Measurements from ENCODE around the gene HJURP. TPM values are rescaled to one million over a fixed set of nuclear protein-coding genes. Genes with fewer than 3 reads are reported as not detected.

The HJURP gene
- total RNA-seq, 1 donor from 2014 or later = 42.1 TPM

GRCh38 chr2:233849607-233850271 is 4.6 kb downstream of the HJURP start:
- no peaks in the 10 kb centered on the region for H3K9me3 Mint-ChIP-seq
- H3K27me3 Mint-ChIP-seq = no peaks in the 10 kb centered on the region
- DNase-seq (ENCODE audit: extremely low spot score, unreplicated experiment) = peak; percentile 64
- peaks cover 18% of the 10 kb centered on the region for H3K4me1 Mint-ChIP-seq (ENCODE audit: unreplicated experiment)
- H3K36me3 Mint-ChIP-seq = peaks cover 18% of the 10 kb centered on the region
- no peak overlapping the region for H3K4me3 Mint-ChIP-seq
- TF ChIP-seq CTCF (conservative IDR thresholded peaks at IDR 0.05) = no peak
- no peak overlapping the region for H3K27ac Mint-ChIP-seq

DNA sequence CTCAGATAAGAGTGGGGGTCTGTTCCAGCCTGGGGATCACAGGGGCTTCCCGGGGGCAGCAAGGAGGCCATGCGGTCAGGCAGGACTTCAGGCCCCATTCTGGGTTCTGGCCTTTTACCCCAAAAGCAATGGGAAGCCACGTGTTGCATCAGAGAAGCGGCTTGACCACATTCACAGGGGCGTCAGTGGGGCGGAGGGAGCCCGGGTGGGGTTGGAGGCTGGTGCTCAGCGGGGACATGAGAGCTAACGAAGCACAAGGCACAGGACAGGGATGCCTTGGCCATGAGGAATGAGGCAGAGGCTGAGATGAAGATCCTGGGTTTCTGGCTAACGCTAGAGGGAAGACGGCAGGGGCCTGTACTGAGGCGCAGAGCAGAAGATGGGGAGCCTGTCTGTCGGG is 6.1 kb downstream of the HJURP start:
- TF ChIP-seq CTCF (conservative IDR thresholded peaks at IDR 0.05) = no peak
- H3K4me3 Mint-ChIP-seq = no peak overlapping the region
- H3K27ac Mint-ChIP-seq = no peak overlapping the region
- H3K9me3 Mint-ChIP-seq = no peaks in the 10 kb centered on the region
- no peaks in the 10 kb centered on the region for H3K27me3 Mint-ChIP-seq
- H3K4me1 Mint-ChIP-seq (ENCODE audit: unreplicated experiment) = peaks cover 11% of the 10 kb centered on the region
- peaks cover 23% of the 10 kb centered on the region for H3K36me3 Mint-ChIP-seq
- no peak for DNase-seq (ENCODE audit: extremely low spot score, unreplicated experiment)

DNA sequence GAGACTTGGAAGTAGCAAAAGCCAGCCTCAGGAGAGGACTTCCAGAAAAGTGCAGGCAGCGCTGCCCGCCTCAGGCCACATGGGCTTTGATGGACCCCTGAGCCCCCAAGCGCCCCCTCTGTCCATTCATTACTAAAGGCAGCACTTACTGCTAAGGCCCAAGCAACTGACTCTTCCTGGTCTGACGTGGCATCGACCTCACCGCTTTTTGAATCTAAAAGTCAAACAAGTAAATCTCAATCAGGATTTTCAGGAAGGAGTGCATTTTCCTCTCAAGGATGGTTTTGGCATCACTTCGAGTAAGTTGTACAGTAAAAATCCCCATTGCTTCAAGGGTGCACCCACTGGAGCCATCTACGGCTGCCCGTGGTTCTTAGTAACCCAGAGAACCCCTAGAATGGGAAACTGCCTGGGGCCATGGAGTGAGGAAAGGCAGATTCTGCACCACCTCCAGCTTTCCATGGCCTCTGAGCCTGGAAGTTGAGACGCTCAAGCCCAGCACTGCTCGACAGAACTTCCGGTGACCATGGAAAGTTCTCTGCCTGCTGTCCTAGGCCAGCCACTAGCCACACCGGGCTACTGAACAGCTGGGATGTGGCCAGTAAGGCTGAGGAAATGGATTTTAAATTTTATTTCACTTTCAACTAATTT is 7.0 kb downstream of the HJURP start:
- no peak for TF ChIP-seq CTCF (conservative IDR thresholded peaks at IDR 0.05)
- DNase-seq (ENCODE audit: extremely low spot score, unreplicated experiment) = peak; percentile 50
- no peaks in the 10 kb centered on the region for H3K27me3 Mint-ChIP-seq
- H3K36me3 Mint-ChIP-seq = peaks cover 24% of the 10 kb centered on the region
- no peak overlapping the region for H3K27ac Mint-ChIP-seq
- H3K4me3 Mint-ChIP-seq = no peak overlapping the region
- peaks cover 2% of the 10 kb centered on the region for H3K4me1 Mint-ChIP-seq (ENCODE audit: unreplicated experiment)
- H3K9me3 Mint-ChIP-seq = no peaks in the 10 kb centered on the region

DNA sequence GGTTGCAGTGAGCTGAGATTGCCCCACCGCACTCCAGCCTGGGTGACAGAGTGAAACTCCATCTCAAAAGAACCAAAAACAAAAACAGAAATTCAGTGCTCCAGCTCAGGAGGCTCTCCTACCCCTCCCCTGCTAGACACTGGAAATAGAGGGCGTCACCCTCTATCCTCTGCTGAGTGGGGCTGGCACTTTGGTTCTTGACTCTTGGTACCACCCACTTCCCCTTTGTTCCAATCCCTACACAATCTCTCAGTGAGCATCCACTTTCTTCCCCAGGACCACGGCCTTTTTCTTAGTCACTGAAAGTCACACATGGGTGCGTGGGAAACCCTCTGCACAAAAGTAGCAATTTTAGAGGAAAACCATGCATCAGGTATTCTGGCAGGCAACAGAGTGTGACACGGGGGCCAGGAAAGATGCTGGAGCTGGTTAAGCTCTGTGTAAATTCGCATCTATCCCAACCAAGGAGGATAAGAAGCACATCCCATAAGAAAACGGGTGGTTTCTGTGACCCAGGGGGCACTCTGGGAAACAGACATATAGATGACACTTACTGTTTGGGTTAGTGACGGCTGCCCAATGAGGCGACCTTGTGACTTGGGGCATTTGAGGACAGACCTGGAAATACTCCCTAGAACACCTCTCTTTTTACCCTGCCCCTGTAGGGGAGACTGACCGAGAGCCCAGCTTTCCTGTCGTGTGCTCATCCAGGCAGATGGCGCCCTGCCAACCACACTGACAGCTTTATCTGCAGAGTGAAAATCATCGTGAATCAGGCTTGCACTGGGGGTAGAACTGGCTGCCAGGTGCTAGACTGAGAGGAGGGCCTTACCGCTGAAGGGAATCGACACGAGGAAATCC is 7.7 kb downstream of the HJURP start:
- no peaks in the 10 kb centered on the region for H3K27me3 Mint-ChIP-seq
- no peaks in the 10 kb centered on the region for H3K4me1 Mint-ChIP-seq (ENCODE audit: unreplicated experiment)
- H3K27ac Mint-ChIP-seq = no peak overlapping the region
- no peak overlapping the region for H3K4me3 Mint-ChIP-seq
- no peak for DNase-seq (ENCODE audit: extremely low spot score, unreplicated experiment)
- H3K9me3 Mint-ChIP-seq = no peaks in the 10 kb centered on the region
- H3K36me3 Mint-ChIP-seq = peaks cover 28% of the 10 kb centered on the region
- TF ChIP-seq CTCF (conservative IDR thresholded peaks at IDR 0.05) = no peak

- DNase-seq (ENCODE audit: extremely low spot score, unreplicated experiment) = peak; percentile 49
- no peaks in the 10 kb centered on the region for H3K27me3 Mint-ChIP-seq
- no peak overlapping the region for H3K27ac Mint-ChIP-seq
- H3K9me3 Mint-ChIP-seq = no peaks in the 10 kb centered on the region
- peaks cover 33% of the 10 kb centered on the region for H3K36me3 Mint-ChIP-seq
- no peak overlapping the region for H3K4me3 Mint-ChIP-seq
- H3K4me1 Mint-ChIP-seq (ENCODE audit: unreplicated experiment) = no peaks in the 10 kb centered on the region
- TF ChIP-seq CTCF (conservative IDR thresholded peaks at IDR 0.05) = no peak
Observed at GRCh38 chr2:233845301-233846060, 8.9 kb downstream of the HJURP start.

Data from type B pancreatic cell (in vitro differentiated cells).